ENCODE data around the gene MOB3A.

The MOB3A gene

DNA sequence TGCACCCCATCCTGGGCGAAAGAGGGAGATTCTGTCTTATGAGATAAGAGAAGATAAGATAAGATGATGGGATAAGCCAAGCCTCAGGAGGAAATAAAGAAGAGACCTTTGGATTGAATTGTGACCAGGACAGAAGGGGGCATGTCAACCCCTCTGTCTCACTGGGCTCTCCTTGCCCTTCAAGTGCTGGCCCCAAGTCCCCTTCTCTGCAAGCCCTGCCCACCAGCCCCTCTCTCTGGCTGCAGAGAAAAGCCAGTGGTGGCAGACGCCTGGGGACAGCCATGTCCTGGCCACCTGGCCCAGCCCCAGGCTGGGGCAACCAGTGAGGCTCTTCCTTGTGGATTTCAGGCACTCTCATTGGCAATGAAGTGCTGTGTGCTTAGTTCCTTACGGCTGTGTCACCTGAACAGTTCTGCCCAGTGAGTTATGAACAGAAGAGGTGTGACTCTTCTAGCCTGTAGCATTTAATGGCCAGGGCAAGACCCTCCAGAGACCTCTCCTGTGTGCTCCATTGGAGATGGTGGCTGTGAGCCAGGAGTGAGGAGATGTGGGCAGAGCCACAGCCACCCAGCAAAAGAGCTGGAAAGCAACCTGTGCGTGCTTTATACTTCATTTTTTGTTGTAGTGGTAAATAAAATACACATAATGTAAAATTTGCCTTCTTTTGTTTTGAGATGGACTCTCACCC is 74.5 kb downstream of the MOB3A start:
- no peak for DNase-seq
